A673 (cell line): Measurements from ENCODE around the gene GP2.

Experiments used
- EZH2 ChIP-seq: fragments of 200-600 bp; sonication (generic); IDR thresholded peaks from 2 replicates; pipeline ENCODE4 v1.6.1; 2017; ENCODE audit warnings: borderline replicate concordance, low read depth, mild to moderate bottlenecking, mixed read lengths, antibody characterized with exemption, low read length; ENCODE audit not compliant: poor library complexity, severe bottlenecking
- TF ChIP-seq, protein P1 (sequence below): fragments of 300-800, 200-600 bp; sonication (generic); conservative IDR thresholded peaks from 2 replicates; pipeline ENCODE4 v1.5.1; 2017; ENCODE audit warnings: low read depth, mild to moderate bottlenecking, antibody characterized with exemption, low read length, moderate library complexity, mixed read lengths

DNA sequence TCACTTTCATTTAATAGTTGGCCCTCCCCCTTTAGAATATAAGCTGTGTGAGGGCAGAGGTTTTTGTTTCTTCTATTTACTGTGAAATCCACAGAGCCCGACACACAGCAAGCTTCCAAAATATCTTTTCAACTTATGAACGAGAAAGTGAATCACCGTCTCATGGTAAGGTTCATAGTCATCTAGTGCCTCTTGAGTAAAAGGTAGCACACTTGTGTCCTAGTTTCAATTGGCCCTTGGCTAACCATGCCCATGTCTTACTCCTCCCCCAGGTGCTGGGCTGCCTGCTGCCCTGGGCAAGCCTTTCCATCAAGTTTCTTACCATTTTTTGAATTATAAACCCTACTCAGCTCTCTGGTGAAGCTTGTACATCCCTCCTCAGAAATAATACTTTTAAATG lies 12.4 kb upstream of the GP2 start:
- no peak for TF ChIP-seq EZH2
- TF ChIP-seq, protein P1, sequence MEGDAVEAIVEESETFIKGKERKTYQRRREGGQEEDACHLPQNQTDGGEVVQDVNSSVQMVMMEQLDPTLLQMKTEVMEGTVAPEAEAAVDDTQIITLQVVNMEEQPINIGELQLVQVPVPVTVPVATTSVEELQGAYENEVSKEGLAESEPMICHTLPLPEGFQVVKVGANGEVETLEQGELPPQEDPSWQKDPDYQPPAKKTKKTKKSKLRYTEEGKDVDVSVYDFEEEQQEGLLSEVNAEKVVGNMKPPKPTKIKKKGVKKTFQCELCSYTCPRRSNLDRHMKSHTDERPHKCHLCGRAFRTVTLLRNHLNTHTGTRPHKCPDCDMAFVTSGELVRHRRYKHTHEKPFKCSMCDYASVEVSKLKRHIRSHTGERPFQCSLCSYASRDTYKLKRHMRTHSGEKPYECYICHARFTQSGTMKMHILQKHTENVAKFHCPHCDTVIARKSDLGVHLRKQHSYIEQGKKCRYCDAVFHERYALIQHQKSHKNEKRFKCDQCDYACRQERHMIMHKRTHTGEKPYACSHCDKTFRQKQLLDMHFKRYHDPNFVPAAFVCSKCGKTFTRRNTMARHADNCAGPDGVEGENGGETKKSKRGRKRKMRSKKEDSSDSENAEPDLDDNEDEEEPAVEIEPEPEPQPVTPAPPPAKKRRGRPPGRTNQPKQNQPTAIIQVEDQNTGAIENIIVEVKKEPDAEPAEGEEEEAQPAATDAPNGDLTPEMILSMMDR = no peak
